ENCODE results near the gene PSORS1C1.

The PSORS1C1 gene

GRCh38 chr6:31121131-31121790 is 6.7 kb downstream of the PSORS1C1 start:
- Histone ChIP-seq H3K4me1 (ENCODE audit: control insufficient read depth, insufficient read depth, low read length) (peaks cover 25% of the 10 kb centered on the region), H3K27me3 (ENCODE audit: control insufficient read depth, insufficient read depth, low read length) (no peaks in the 10 kb centered on the region), H3K9ac (ENCODE audit: low read length) (no peak overlapping the region), H3K9me3 (ENCODE audit: control insufficient read depth, low read length) (no peaks in the 10 kb centered on the region), H3K4me3 (ENCODE audit: low read length) (no peak overlapping the region), H3K36me3 (ENCODE audit: control insufficient read depth, insufficient read depth, low read length) (peaks cover 3% of the 10 kb centered on the region)

- Histone ChIP-seq H3K9me3 (ENCODE audit: control insufficient read depth, low read length) (no peaks in the 10 kb centered on the region), H3K36me3 (ENCODE audit: control insufficient read depth, insufficient read depth, low read length) (peaks cover 4% of the 10 kb centered on the region), H3K4me1 (ENCODE audit: control insufficient read depth, insufficient read depth, low read length) (peaks cover 38% of the 10 kb centered on the region), H3K4me3 (ENCODE audit: low read length) (no peak overlapping the region), H3K9ac (ENCODE audit: low read length) (no peak overlapping the region), H3K27me3 (ENCODE audit: control insufficient read depth, insufficient read depth, low read length) (no peaks in the 10 kb centered on the region)
Observed at GRCh38 chr6:31122791-31123706, 8.4 kb downstream of the PSORS1C1 start.

- H3K4me3 ChIP-seq (ENCODE audit: low read length): no peak overlapping the region
- no peaks in the 10 kb centered on the region for H3K27me3 ChIP-seq (ENCODE audit: control insufficient read depth, insufficient read depth, low read length)
- H3K9me3 ChIP-seq (ENCODE audit: control insufficient read depth, low read length): no peaks in the 10 kb centered on the region
- H3K36me3 ChIP-seq (ENCODE audit: control insufficient read depth, insufficient read depth, low read length): peaks cover 4% of the 10 kb centered on the region
- no peak overlapping the region for H3K9ac ChIP-seq (ENCODE audit: low read length)
- H3K4me1 ChIP-seq (ENCODE audit: control insufficient read depth, insufficient read depth, low read length): peaks cover 38% of the 10 kb centered on the region
Observed at GRCh38 chr6:31125162-31125561, 10.6 kb downstream of the PSORS1C1 start.

GRCh38 chr6:31125586-31126363 is 11.2 kb downstream of the PSORS1C1 start:
- Histone ChIP-seq H3K4me3 (ENCODE audit: low read length) (no peak overlapping the region), H3K9ac (ENCODE audit: low read length) (peak overlapping the region; percentile 38), H3K36me3 (ENCODE audit: control insufficient read depth, insufficient read depth, low read length) (peaks cover 4% of the 10 kb centered on the region), H3K4me1 (ENCODE audit: control insufficient read depth, insufficient read depth, low read length) (peaks cover 38% of the 10 kb centered on the region), H3K9me3 (ENCODE audit: control insufficient read depth, low read length) (no peaks in the 10 kb centered on the region), H3K27me3 (ENCODE audit: control insufficient read depth, insufficient read depth, low read length) (no peaks in the 10 kb centered on the region)

DNA sequence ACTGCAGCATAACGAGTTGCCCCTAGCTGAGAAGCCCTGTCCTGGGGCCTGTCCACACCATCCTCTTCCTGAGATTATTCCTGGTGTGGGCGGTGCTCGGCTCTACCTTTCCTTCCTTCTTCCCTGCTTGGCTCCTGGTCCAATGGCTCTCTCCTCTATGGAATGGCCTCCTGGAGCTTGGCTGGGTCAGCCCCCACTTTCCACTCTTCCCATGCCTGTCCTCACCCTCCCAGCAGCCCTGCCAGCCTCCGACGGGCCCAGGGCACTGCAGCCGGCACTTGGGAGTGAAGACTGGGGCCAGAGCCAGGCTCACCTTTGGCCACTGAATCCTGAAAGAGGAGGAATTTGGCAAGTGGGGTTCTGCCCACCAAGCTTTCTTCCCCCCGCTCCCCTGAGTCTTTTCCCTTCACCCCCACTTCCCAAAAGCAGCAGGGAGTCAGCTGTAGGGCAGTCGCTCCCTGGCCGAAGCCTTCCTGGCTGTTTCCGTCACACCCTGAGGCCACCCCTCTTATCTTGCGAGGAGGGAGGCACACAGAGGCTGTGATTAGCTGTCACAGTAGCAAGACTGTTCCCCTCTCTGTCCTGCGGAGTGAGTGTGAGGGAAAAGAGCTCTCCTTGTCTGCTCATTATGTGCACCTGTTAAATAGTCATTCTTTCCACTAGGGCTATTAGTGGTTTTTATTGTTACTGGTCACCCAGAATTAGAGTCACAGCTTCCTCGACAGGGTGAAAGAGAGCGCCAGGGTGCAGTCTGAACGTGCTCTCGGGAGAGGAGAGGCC is 12.0 kb downstream of the PSORS1C1 start:
- H3K27me3 ChIP-seq (ENCODE audit: control insufficient read depth, insufficient read depth, low read length): no peaks in the 10 kb centered on the region
- H3K4me1 ChIP-seq (ENCODE audit: control insufficient read depth, insufficient read depth, low read length): peaks cover 38% of the 10 kb centered on the region
- no peak overlapping the region for H3K4me3 ChIP-seq (ENCODE audit: low read length)
- H3K36me3 ChIP-seq (ENCODE audit: control insufficient read depth, insufficient read depth, low read length): peaks cover 4% of the 10 kb centered on the region
- peak overlapping the region; percentile 38 for H3K9ac ChIP-seq (ENCODE audit: low read length)
- no peaks in the 10 kb centered on the region for H3K9me3 ChIP-seq (ENCODE audit: control insufficient read depth, low read length)

- Histone ChIP-seq H3K4me1 (ENCODE audit: control insufficient read depth, insufficient read depth, low read length) (peaks cover 33% of the 10 kb centered on the region), H3K9ac (ENCODE audit: low read length) (no peak overlapping the region), H3K27me3 (ENCODE audit: control insufficient read depth, insufficient read depth, low read length) (no peaks in the 10 kb centered on the region)
Observed at GRCh38 chr6:31128093-31128676, 13.6 kb downstream of the PSORS1C1 start.

GRCh38 chr6:31129130-31129529 is 14.5 kb downstream of the PSORS1C1 start:
- H3K9ac ChIP-seq (ENCODE audit: low read length): no peak overlapping the region
- H3K27me3 ChIP-seq (ENCODE audit: control insufficient read depth, insufficient read depth, low read length): no peaks in the 10 kb centered on the region
- H3K9me3 ChIP-seq (ENCODE audit: control insufficient read depth, low read length): no peaks in the 10 kb centered on the region
- peaks cover 4% of the 10 kb centered on the region for H3K36me3 ChIP-seq (ENCODE audit: control insufficient read depth, insufficient read depth, low read length)
- peaks cover 33% of the 10 kb centered on the region for H3K4me1 ChIP-seq (ENCODE audit: control insufficient read depth, insufficient read depth, low read length)
- H3K4me3 ChIP-seq (ENCODE audit: low read length): no peak overlapping the region

More at GRCh38 chr6:31128093-31128676, 13.6 kb downstream of the PSORS1C1 start:
- peaks cover 4% of the 10 kb centered on the region for H3K36me3 ChIP-seq (ENCODE audit: control insufficient read depth, insufficient read depth, low read length)
- no peaks in the 10 kb centered on the region for H3K9me3 ChIP-seq (ENCODE audit: control insufficient read depth, low read length)
- H3K4me3 ChIP-seq (ENCODE audit: low read length): no peak overlapping the region

GRCh38 chr6:31130751-31131150 is 16.2 kb downstream of the PSORS1C1 start:
- H3K27me3 ChIP-seq (ENCODE audit: control insufficient read depth, insufficient read depth, low read length): no peaks in the 10 kb centered on the region
- H3K4me3 ChIP-seq (ENCODE audit: low read length): no peak overlapping the region
- peaks cover 21% of the 10 kb centered on the region for H3K4me1 ChIP-seq (ENCODE audit: control insufficient read depth, insufficient read depth, low read length)
- H3K36me3 ChIP-seq (ENCODE audit: control insufficient read depth, insufficient read depth, low read length): peaks cover 4% of the 10 kb centered on the region
- H3K9ac ChIP-seq (ENCODE audit: low read length): no peak overlapping the region
- H3K9me3 ChIP-seq (ENCODE audit: control insufficient read depth, low read length): no peaks in the 10 kb centered on the region

GRCh38 chr6:31131595-31131994 is 17.0 kb downstream of the PSORS1C1 start:
- no peak overlapping the region for H3K9ac ChIP-seq (ENCODE audit: low read length)

GRCh38 chr6:31132806-31133205 is 18.2 kb downstream of the PSORS1C1 start:
- no peak overlapping the region for H3K4me3 ChIP-seq (ENCODE audit: low read length)
- H3K36me3 ChIP-seq (ENCODE audit: control insufficient read depth, insufficient read depth, low read length): no peaks in the 10 kb centered on the region
- H3K27me3 ChIP-seq (ENCODE audit: control insufficient read depth, insufficient read depth, low read length): no peaks in the 10 kb centered on the region
- H3K9ac ChIP-seq (ENCODE audit: low read length): no peak overlapping the region
- no peaks in the 10 kb centered on the region for H3K9me3 ChIP-seq (ENCODE audit: control insufficient read depth, low read length)
- H3K4me1 ChIP-seq (ENCODE audit: control insufficient read depth, insufficient read depth, low read length): peaks cover 7% of the 10 kb centered on the region

More at GRCh38 chr6:31131595-31131994, 17.0 kb downstream of the PSORS1C1 start:
- Histone ChIP-seq H3K4me3 (ENCODE audit: low read length) (no peak overlapping the region), H3K9me3 (ENCODE audit: control insufficient read depth, low read length) (no peaks in the 10 kb centered on the region), H3K27me3 (ENCODE audit: control insufficient read depth, insufficient read depth, low read length) (no peaks in the 10 kb centered on the region), H3K4me1 (ENCODE audit: control insufficient read depth, insufficient read depth, low read length) (peaks cover 13% of the 10 kb centered on the region), H3K36me3 (ENCODE audit: control insufficient read depth, insufficient read depth, low read length) (no peaks in the 10 kb centered on the region)

- H3K9ac ChIP-seq (ENCODE audit: low read length): no peak overlapping the region
- no peaks in the 10 kb centered on the region for H3K27me3 ChIP-seq (ENCODE audit: control insufficient read depth, insufficient read depth, low read length)
- H3K4me3 ChIP-seq (ENCODE audit: low read length): no peak overlapping the region
- H3K9me3 ChIP-seq (ENCODE audit: control insufficient read depth, low read length): no peaks in the 10 kb centered on the region
- peaks cover 23% of the 10 kb centered on the region for H3K4me1 ChIP-seq (ENCODE audit: control insufficient read depth, insufficient read depth, low read length)
- no peaks in the 10 kb centered on the region for H3K36me3 ChIP-seq (ENCODE audit: control insufficient read depth, insufficient read depth, low read length)
Observed at GRCh38 chr6:31135710-31136109, 21.1 kb downstream of the PSORS1C1 start.
